ENCODE results near the gene ZFPM1. TPM values are rescaled to one million over a fixed set of nuclear protein-coding genes. Genes with fewer than 3 reads are reported as not detected.
A peak's percentile ranks its signal among the peaks of the same experiment; 100 is the strongest.

ZFPM1 gene
- total RNA-seq (10 to 100 TPM in 1 of 2 donors, 1 to 10 TPM in 1; 5.9 to 12.8 TPM), polyA plus RNA-seq (1 to 10 TPM in 1 of 2 donors, under 1 TPM in 1; 0.19 to 4.6 TPM)

DNA sequence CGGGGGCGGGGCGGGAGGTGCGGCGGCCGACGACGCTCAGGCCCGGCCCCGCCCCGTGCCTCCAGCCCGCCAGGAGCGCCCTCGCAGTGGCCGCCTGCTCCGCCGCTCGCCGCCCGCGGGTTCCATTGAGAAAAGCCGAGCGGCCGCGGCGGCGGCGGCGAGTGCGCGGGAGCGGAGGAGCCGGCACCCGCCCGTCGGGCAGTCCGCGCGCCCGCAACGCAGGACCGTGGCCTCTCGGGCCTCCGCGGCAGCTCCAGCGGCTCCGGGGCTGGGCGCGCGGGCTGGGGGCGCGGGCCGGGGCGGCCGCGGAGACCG, at the start of gene ZFPM1:
Gene ZFPM1, plus strand, starts transcription at position 64 of the 315 bp plus-strand sequence. CDS start 359 bp downstream, outside the sequence.
- under 1% methylated on average over 57 of the region's 57 CpGs for WGBS
- Histone ChIP-seq H3K36me3 (ENCODE audit: control insufficient read depth in 4 of 4, insufficient read depth in 3 of 4, low read depth in 1 of 4, low read length in 3 of 4) (peaks cover 0 to 4% (median 0%) of the 10 kb centered on the region in 4 donors), H3K4me3 (ENCODE audit: low read depth in 1 of 3, low read length in 3 of 3) (peak within 1 kb of the TSS; percentile 68 to 89 (median 68)), H3K27ac (ENCODE audit: low read depth in 1 of 2, low read length in 2 of 2) (peak within 1 kb of the TSS; percentile 75 to 77), H3K9me3 (ENCODE audit: control insufficient read depth in 4 of 4, low read length in 3 of 4) (no peaks in the 10 kb centered on the region), H3K9ac (ENCODE audit: low read depth in 1 of 2, low read length in 2 of 2) (peak within 1 kb of the TSS in 1 of 2 donors; percentile 69), H3K4me1 (ENCODE audit: control insufficient read depth in 4 of 4, insufficient read depth in 4 of 4, low read length in 3 of 4) (peaks cover 0 to 37% (median 19%) of the 10 kb centered on the region in 4 donors), H3K27me3 (ENCODE audit: control insufficient read depth in 4 of 4, insufficient read depth in 4 of 4, low read length in 3 of 4) (no peaks in the 10 kb centered on the region)
- DNase-seq (ENCODE audit: low spot score) = no peak
- no peak for TF ChIP-seq TAF1 (conservative IDR thresholded peaks at IDR 0.05)
- TF ChIP-seq, protein P1, sequence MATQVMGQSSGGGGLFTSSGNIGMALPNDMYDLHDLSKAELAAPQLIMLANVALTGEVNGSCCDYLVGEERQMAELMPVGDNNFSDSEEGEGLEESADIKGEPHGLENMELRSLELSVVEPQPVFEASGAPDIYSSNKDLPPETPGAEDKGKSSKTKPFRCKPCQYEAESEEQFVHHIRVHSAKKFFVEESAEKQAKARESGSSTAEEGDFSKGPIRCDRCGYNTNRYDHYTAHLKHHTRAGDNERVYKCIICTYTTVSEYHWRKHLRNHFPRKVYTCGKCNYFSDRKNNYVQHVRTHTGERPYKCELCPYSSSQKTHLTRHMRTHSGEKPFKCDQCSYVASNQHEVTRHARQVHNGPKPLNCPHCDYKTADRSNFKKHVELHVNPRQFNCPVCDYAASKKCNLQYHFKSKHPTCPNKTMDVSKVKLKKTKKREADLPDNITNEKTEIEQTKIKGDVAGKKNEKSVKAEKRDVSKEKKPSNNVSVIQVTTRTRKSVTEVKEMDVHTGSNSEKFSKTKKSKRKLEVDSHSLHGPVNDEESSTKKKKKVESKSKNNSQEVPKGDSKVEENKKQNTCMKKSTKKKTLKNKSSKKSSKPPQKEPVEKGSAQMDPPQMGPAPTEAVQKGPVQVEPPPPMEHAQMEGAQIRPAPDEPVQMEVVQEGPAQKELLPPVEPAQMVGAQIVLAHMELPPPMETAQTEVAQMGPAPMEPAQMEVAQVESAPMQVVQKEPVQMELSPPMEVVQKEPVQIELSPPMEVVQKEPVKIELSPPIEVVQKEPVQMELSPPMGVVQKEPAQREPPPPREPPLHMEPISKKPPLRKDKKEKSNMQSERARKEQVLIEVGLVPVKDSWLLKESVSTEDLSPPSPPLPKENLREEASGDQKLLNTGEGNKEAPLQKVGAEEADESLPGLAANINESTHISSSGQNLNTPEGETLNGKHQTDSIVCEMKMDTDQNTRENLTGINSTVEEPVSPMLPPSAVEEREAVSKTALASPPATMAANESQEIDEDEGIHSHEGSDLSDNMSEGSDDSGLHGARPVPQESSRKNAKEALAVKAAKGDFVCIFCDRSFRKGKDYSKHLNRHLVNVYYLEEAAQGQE (IDR thresholded peaks at IDR 0.05) = no peak
- TF ChIP-seq HNF4A (conservative IDR thresholded peaks at IDR 0.05) = no peak
- TF ChIP-seq SP1 (IDR thresholded peaks at IDR 0.05) = no peak
- TF ChIP-seq RXRA (IDR thresholded peaks at IDR 0.05) = no peak
- no peak for TF ChIP-seq GABPA (IDR thresholded peaks at IDR 0.05 in 1 of 2, conservative IDR thresholded peaks at IDR 0.05 in 1 of 2)
- TF ChIP-seq YY1 (IDR thresholded peaks at IDR 0.05) = no peak
- TF ChIP-seq, protein P2, sequence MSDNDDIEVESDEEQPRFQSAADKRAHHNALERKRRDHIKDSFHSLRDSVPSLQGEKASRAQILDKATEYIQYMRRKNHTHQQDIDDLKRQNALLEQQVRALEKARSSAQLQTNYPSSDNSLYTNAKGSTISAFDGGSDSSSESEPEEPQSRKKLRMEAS (IDR thresholded peaks at IDR 0.05) = no peak
- TF ChIP-seq, protein P3, sequence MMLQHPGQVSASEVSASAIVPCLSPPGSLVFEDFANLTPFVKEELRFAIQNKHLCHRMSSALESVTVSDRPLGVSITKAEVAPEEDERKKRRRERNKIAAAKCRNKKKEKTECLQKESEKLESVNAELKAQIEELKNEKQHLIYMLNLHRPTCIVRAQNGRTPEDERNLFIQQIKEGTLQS (IDR thresholded peaks at IDR 0.05) = no peak

DNA sequence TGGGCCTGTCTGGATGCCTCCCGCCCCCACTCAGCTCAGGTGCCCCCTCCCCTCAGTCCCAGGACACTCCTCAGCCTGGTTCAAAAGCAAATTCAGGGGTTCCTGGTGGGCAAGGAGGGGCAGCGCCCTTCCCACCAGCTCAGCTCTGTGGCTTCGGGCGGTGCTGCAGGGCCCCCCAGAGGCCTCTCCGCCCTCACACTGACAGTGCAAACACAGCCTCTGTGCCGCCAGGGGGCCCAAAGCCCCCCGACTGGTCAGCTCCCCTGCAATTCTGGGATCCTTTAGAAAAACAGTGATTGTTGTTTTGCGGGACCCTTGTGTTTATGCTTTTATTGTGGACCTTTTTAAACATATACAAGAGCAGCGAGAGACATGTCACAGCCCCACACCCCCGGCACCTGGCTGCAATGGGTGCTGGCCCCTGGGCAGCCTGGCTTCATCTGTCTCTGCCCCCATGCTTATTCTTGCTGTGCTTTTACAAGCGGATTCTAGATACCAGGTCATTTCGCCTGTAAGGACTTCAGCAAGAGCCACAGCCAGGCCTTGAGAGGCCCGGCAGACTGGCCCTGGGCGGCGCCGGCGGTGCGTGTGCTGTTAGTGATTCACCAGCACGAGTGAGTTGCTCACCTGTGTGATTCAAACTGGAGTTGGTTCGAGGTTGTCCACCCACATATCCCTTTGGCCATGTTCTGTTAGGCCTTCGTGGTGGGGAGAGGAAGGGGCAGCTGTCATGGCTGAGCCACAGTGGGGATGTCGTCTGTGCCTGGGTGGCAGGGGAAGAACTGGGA, 49.1 kb upstream of the ZFPM1 start:
- Histone ChIP-seq H3K36me3 (ENCODE audit: control insufficient read depth in 4 of 4, insufficient read depth in 3 of 4, low read depth in 1 of 4, low read length in 3 of 4) (no peaks in the 10 kb centered on the region), H3K9me3 (ENCODE audit: control insufficient read depth in 4 of 4, low read length in 3 of 4) (no peaks in the 10 kb centered on the region), H3K9ac (ENCODE audit: low read depth in 1 of 2, low read length in 2 of 2) (no peak overlapping the region), H3K27me3 (ENCODE audit: control insufficient read depth in 4 of 4, insufficient read depth in 4 of 4, low read length in 3 of 4) (no peaks in the 10 kb centered on the region), H3K4me1 (ENCODE audit: control insufficient read depth in 4 of 4, insufficient read depth in 4 of 4, low read length in 3 of 4) (no peaks in the 10 kb centered on the region), H3K27ac (ENCODE audit: low read depth in 1 of 2, low read length in 2 of 2) (no peak overlapping the region), H3K4me3 (ENCODE audit: low read depth in 1 of 3, low read length in 3 of 3) (no peak overlapping the region)
- no peak for DNase-seq (ENCODE audit: low spot score)
- TF ChIP-seq TAF1 (conservative IDR thresholded peaks at IDR 0.05) = no peak
- TF ChIP-seq, protein P3 (IDR thresholded peaks at IDR 0.05) = no peak
- 70% methylated on average over 22 of the region's 22 CpGs for WGBS

DNA sequence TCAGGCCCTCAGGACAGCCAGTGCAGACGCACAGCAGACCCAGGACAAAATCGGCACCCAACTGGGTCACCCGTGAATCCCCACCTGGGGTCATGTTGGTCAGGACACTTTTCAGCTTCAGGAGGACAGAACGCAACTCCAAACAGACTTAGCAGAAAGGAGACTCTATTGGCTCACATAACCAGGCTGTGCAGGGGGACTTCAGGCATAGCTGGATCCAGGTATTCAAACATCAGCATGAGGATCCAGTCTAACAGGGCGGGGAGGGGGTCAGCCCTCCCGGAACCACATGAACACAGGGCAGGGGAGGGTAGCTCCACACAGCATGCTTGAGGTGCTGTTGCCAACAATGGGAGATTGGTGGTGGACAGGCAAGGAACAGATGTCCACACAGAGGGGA, 48.3 kb upstream of the ZFPM1 start:
- Histone ChIP-seq H3K9ac (ENCODE audit: low read depth in 1 of 2, low read length in 2 of 2) (no peak overlapping the region), H3K4me1 (ENCODE audit: control insufficient read depth in 4 of 4, insufficient read depth in 4 of 4, low read length in 3 of 4) (no peaks in the 10 kb centered on the region), H3K27me3 (ENCODE audit: control insufficient read depth in 4 of 4, insufficient read depth in 4 of 4, low read length in 3 of 4) (no peaks in the 10 kb centered on the region), H3K4me3 (ENCODE audit: low read depth in 1 of 3, low read length in 3 of 3) (no peak overlapping the region), H3K36me3 (ENCODE audit: control insufficient read depth in 4 of 4, insufficient read depth in 3 of 4, low read depth in 1 of 4, low read length in 3 of 4) (no peaks in the 10 kb centered on the region), H3K27ac (ENCODE audit: low read depth in 1 of 2, low read length in 2 of 2) (no peak overlapping the region), H3K9me3 (ENCODE audit: control insufficient read depth in 4 of 4, low read length in 3 of 4) (no peaks in the 10 kb centered on the region)
- WGBS = 75% methylated on average over 6 of the region's 6 CpGs
- DNase-seq (ENCODE audit: low spot score) = no peak
- TF ChIP-seq GABPA (IDR thresholded peaks at IDR 0.05 in 1 of 2, conservative IDR thresholded peaks at IDR 0.05 in 1 of 2) = no peak
- TF ChIP-seq HNF4A (conservative IDR thresholded peaks at IDR 0.05) = no peak
- TF ChIP-seq TAF1 (conservative IDR thresholded peaks at IDR 0.05) = no peak
- no peak for TF ChIP-seq FOXA2 (IDR thresholded peaks at IDR 0.05)
- TF ChIP-seq, protein P4, sequence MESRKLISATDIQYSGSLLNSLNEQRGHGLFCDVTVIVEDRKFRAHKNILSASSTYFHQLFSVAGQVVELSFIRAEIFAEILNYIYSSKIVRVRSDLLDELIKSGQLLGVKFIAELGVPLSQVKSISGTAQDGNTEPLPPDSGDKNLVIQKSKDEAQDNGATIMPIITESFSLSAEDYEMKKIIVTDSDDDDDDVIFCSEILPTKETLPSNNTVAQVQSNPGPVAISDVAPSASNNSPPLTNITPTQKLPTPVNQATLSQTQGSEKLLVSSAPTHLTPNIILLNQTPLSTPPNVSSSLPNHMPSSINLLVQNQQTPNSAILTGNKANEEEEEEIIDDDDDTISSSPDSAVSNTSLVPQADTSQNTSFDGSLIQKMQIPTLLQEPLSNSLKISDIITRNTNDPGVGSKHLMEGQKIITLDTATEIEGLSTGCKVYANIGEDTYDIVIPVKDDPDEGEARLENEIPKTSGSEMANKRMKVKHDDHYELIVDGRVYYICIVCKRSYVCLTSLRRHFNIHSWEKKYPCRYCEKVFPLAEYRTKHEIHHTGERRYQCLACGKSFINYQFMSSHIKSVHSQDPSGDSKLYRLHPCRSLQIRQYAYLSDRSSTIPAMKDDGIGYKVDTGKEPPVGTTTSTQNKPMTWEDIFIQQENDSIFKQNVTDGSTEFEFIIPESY (IDR thresholded peaks at IDR 0.05) = no peak
- TF ChIP-seq, protein P5, sequence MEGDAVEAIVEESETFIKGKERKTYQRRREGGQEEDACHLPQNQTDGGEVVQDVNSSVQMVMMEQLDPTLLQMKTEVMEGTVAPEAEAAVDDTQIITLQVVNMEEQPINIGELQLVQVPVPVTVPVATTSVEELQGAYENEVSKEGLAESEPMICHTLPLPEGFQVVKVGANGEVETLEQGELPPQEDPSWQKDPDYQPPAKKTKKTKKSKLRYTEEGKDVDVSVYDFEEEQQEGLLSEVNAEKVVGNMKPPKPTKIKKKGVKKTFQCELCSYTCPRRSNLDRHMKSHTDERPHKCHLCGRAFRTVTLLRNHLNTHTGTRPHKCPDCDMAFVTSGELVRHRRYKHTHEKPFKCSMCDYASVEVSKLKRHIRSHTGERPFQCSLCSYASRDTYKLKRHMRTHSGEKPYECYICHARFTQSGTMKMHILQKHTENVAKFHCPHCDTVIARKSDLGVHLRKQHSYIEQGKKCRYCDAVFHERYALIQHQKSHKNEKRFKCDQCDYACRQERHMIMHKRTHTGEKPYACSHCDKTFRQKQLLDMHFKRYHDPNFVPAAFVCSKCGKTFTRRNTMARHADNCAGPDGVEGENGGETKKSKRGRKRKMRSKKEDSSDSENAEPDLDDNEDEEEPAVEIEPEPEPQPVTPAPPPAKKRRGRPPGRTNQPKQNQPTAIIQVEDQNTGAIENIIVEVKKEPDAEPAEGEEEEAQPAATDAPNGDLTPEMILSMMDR (IDR thresholded peaks at IDR 0.05; ENCODE audit: low read depth, low read length, missing input control) = no peak
- TF ChIP-seq, protein P2 (IDR thresholded peaks at IDR 0.05) = no peak
- TF ChIP-seq RXRA (IDR thresholded peaks at IDR 0.05) = no peak
- no peak for TF ChIP-seq RAD21 (IDR thresholded peaks at IDR 0.05)
- no peak for TF ChIP-seq FOXA1 (IDR thresholded peaks at IDR 0.05)

Data from liver (tissue), 9 donors.